ENCODE measurements around the gene TRMT1.
A peak's percentile ranks its signal among the peaks of the same experiment; 100 is the strongest.

Gene TRMT1

GRCh38 chr19:13102666-13103580 is 13.6 kb downstream of the TRMT1 start, which contains the start of gene LYL1:
Gene LYL1 (minus strand): TSS chr19:13102858. CDS start chr19:13101171, 1,687 bp downstream.
- no peak for TF ChIP-seq CTCF (IDR thresholded peaks at IDR 0.05; ENCODE audit: insufficient read depth, missing control alignments)
- no peak for FAIRE-seq
- DNase-seq (ENCODE audit: insufficient read length, low spot score): no peak

- no peak for TF ChIP-seq CTCF (IDR thresholded peaks at IDR 0.05; ENCODE audit: insufficient read depth, missing control alignments)
- DNase-seq (ENCODE audit: insufficient read length, low spot score) (no peak), FAIRE-seq (no peak)
These were observed 14.2 kb downstream of the TRMT1 start for GRCh38 chr19:13102416-13102665.

- no peak for TF ChIP-seq CTCF (IDR thresholded peaks at IDR 0.05; ENCODE audit: insufficient read depth, missing control alignments)
- FAIRE-seq: no peak
- DNase-seq (ENCODE audit: insufficient read length, low spot score): no peak
These were observed 14.7 kb downstream of the TRMT1 start for GRCh38 chr19:13101590-13102415.

GRCh38 chr19:13100841-13101589 is 15.5 kb downstream of the TRMT1 start:
- FAIRE-seq (no peak), DNase-seq (ENCODE audit: insufficient read length, low spot score) (no peak)
- TF ChIP-seq CTCF (IDR thresholded peaks at IDR 0.05; ENCODE audit: insufficient read depth, missing control alignments): peak; percentile 17

GRCh38 chr19:13100031-13100588 is 16.4 kb downstream of the TRMT1 start:
- TF ChIP-seq CTCF (IDR thresholded peaks at IDR 0.05; ENCODE audit: insufficient read depth, missing control alignments): no peak
- DNase-seq (ENCODE audit: insufficient read length, low spot score) (no peak), FAIRE-seq (no peak)

- no peak for FAIRE-seq
These were observed 17.2 kb downstream of the TRMT1 start for GRCh38 chr19:13099073-13099999.

More at GRCh38 chr19:13099073-13099999, 17.2 kb downstream of the TRMT1 start:
- no peak for TF ChIP-seq CTCF (IDR thresholded peaks at IDR 0.05; ENCODE audit: insufficient read depth, missing control alignments)
- DNase-seq (ENCODE audit: insufficient read length, low spot score): no peak
